Astrocyte (in vitro differentiated cells and primary cell): ENCODE results near the gene LDLRAD4. TPM values are rescaled to one million over a fixed set of nuclear protein-coding genes. Genes with fewer than 3 reads are reported as not detected.
A peak's percentile ranks its signal among the peaks of the same experiment; 100 is the strongest.

Source experiments
- DNase-seq: peaks from one replicate; pipeline ENCODE4 v3.0.0-alpha.2; 2010; ENCODE audit warnings: low read depth
- FAIRE-seq: peaks from 2 replicates; lab custom pipeline; 2011; peaks lifted over from hg19 to GRCh38; lab: Jason Lieb, UNC
- H2AFZ ChIP-seq: 2 replicates; pipeline ENCODE4 v1.6.0; 2012; ENCODE audit warnings: low read depth, low read length, inconsistent platforms
- H3K27ac ChIP-seq: 2 replicates; pipeline ENCODE4 v1.5.1; 2011; ENCODE audit warnings: low read depth, low read length, inconsistent platforms
- H3K27me3 ChIP-seq: 2 replicates; pipeline ENCODE4 v1.6.0; 2011; ENCODE audit warnings: low read length, inconsistent platforms; ENCODE audit not compliant: insufficient read depth
- H3K36me3 ChIP-seq: 2 replicates; pipeline ENCODE4 v1.5.1; 2011; ENCODE audit warnings: low read length, inconsistent platforms; ENCODE audit not compliant: insufficient read depth
- H3K4me1 ChIP-seq: 2 replicates; pipeline ENCODE4 v1.5.1; 2011; ENCODE audit warnings: low read length, inconsistent platforms; ENCODE audit not compliant: insufficient read depth
- H3K4me2 ChIP-seq: 2 replicates; pipeline ENCODE4 v1.6.0; 2012; ENCODE audit warnings: low read length, inconsistent platforms
- H3K4me3 ChIP-seq: 2 replicates; pipeline ENCODE4 v1.5.1; 2011; ENCODE audit warnings: low read depth, mild to moderate bottlenecking, low read length, inconsistent platforms; ENCODE audit not compliant: insufficient read depth
- H3K79me2 ChIP-seq: 2 replicates; pipeline ENCODE4 v1.6.0; 2012; ENCODE audit warnings: mild to moderate bottlenecking, low read length, inconsistent platforms; ENCODE audit not compliant: insufficient read depth
- H3K9ac ChIP-seq: 2 replicates; pipeline ENCODE4 v1.6.0; 2012; ENCODE audit warnings: mild to moderate bottlenecking, low read length, inconsistent platforms
- H3K9me3 ChIP-seq: 2 replicates; pipeline ENCODE4 v1.5.1; 2012; ENCODE audit warnings: low read depth, mild to moderate bottlenecking, low read length, inconsistent platforms; ENCODE audit not compliant: insufficient read depth
- H4K20me1 ChIP-seq: 2 replicates; pipeline ENCODE4 v1.6.0; 2012; ENCODE audit warnings: low read length, inconsistent platforms; ENCODE audit not compliant: insufficient read depth
- H3K27ac Mint-ChIP-seq: one replicate; pipeline ENCODE4 v1.8.0; 2021; ENCODE audit warnings: mild to moderate bottlenecking, mixed read lengths; ENCODE audit not compliant: unreplicated experiment
- H3K27me3 Mint-ChIP-seq: one replicate; pipeline ENCODE4 v1.8.0; 2021; ENCODE audit warnings: low read depth, mixed read lengths; ENCODE audit not compliant: unreplicated experiment
- H3K36me3 Mint-ChIP-seq: one replicate; pipeline ENCODE4 v1.8.0; 2021; ENCODE audit warnings: low read depth, mixed read lengths; ENCODE audit not compliant: unreplicated experiment
- H3K4me1 Mint-ChIP-seq: one replicate; pipeline ENCODE4 v1.8.0; 2021; ENCODE audit warnings: low read depth, mixed read lengths; ENCODE audit not compliant: unreplicated experiment
- H3K4me3 Mint-ChIP-seq: one replicate; pipeline ENCODE4 v1.8.0; 2021; ENCODE audit warnings: mild to moderate bottlenecking, moderate library complexity, mixed read lengths; ENCODE audit not compliant: unreplicated experiment
- H3K9me3 Mint-ChIP-seq: one replicate; pipeline ENCODE4 v1.8.0; 2021; ENCODE audit warnings: mild to moderate bottlenecking, mixed read lengths; ENCODE audit not compliant: unreplicated experiment
- CTCF ChIP-seq: IDR thresholded peaks from 2 replicates; pipeline ENCODE4 v1.5.1; 2011; ENCODE audit warnings: low read depth, mild to moderate bottlenecking, inconsistent platforms, low read length, moderate library complexity; ENCODE audit not compliant: insufficient read depth
- EZH2 ChIP-seq: IDR thresholded peaks from 2 replicates; pipeline ENCODE4 v1.6.1; 2012; ENCODE audit warnings: mild to moderate bottlenecking, low read length, inconsistent platforms; ENCODE audit not compliant: insufficient read depth
- total RNA-seq: library from RNA; stranded (reverse); gene quantifications from 2 replicates; pipeline ENCODE4 v1.2.1, GENCODE V29; 2021

LDLRAD4 gene
- total RNA-seq, 1 donor from 2014 or later, result 26.0 TPM

GRCh38 chr18:13543811-13544732 is 325.5 kb downstream of the LDLRAD4 start:
- H3K79me2 ChIP-seq, result no peaks in the 10 kb centered on the region
- H3K9ac ChIP-seq, result no peak overlapping the region
- DNase-seq (no peak), FAIRE-seq (no peak)
- peaks cover 2% of the 10 kb centered on the region for H3K27me3 ChIP-seq
- Mint-ChIP-seq H3K36me3 (peaks cover 17% of the 10 kb centered on the region), H3K27me3 (peaks cover 7% of the 10 kb centered on the region), H3K4me1 (peaks cover 4% of the 10 kb centered on the region), H3K27ac (no peak overlapping the region), H3K9me3 (no peaks in the 10 kb centered on the region), H3K4me3 (no peak overlapping the region)
- H3K4me2 ChIP-seq, result no peak overlapping the region
- H3K4me1 ChIP-seq, result no peaks in the 10 kb centered on the region
- no peak overlapping the region for H3K27ac ChIP-seq
- H4K20me1 ChIP-seq, result no peaks in the 10 kb centered on the region
- no peaks in the 10 kb centered on the region for H3K36me3 ChIP-seq
- H3K4me3 ChIP-seq, result no peak overlapping the region
- peaks cover 5% of the 10 kb centered on the region for H3K9me3 ChIP-seq
- TF ChIP-seq CTCF (no peak), EZH2 (no peak)
- H2AFZ ChIP-seq, result no peak overlapping the region

- Histone ChIP-seq H3K4me2 (no peak overlapping the region), H4K20me1 (no peaks in the 10 kb centered on the region), H3K79me2 (no peaks in the 10 kb centered on the region), H3K4me3 (no peak overlapping the region), H3K36me3 (no peaks in the 10 kb centered on the region), H3K4me1 (no peaks in the 10 kb centered on the region), H3K27ac (no peak overlapping the region), H3K9ac (no peak overlapping the region), H2AFZ (no peak overlapping the region), H3K9me3 (peaks cover 5% of the 10 kb centered on the region), H3K27me3 (peaks cover 2% of the 10 kb centered on the region)
- Mint-ChIP-seq H3K27me3 (peaks cover 7% of the 10 kb centered on the region), H3K4me3 (no peak overlapping the region), H3K27ac (no peak overlapping the region), H3K36me3 (peaks cover 17% of the 10 kb centered on the region), H3K9me3 (no peaks in the 10 kb centered on the region), H3K4me1 (peaks cover 5% of the 10 kb centered on the region)
- DNase-seq (no peak), FAIRE-seq (no peak)
- TF ChIP-seq CTCF, result no peak
- TF ChIP-seq EZH2, result no peak
These were observed 326.4 kb downstream of the LDLRAD4 start for GRCh38 chr18:13544953-13545352.

GRCh38 chr18:13545514-13545913 is 327.0 kb downstream of the LDLRAD4 start:
- no peak overlapping the region for H3K4me3 ChIP-seq
- no peak overlapping the region for H3K9ac ChIP-seq
- TF ChIP-seq CTCF (no peak), EZH2 (no peak)
- no peak for FAIRE-seq
- peaks cover 5% of the 10 kb centered on the region for H3K9me3 ChIP-seq
- no peaks in the 10 kb centered on the region for H4K20me1 ChIP-seq
- no peak overlapping the region for H3K4me2 ChIP-seq
- no peak overlapping the region for H3K27ac ChIP-seq
- Mint-ChIP-seq H3K27ac (peak overlapping the region; percentile 26), H3K4me1 (peaks cover 5% of the 10 kb centered on the region), H3K9me3 (no peaks in the 10 kb centered on the region), H3K27me3 (peaks cover 8% of the 10 kb centered on the region), H3K36me3 (peaks cover 20% of the 10 kb centered on the region), H3K4me3 (no peak overlapping the region)
- H2AFZ ChIP-seq, result no peak overlapping the region
- H3K4me1 ChIP-seq, result no peaks in the 10 kb centered on the region
- no peaks in the 10 kb centered on the region for H3K36me3 ChIP-seq
- peaks cover 2% of the 10 kb centered on the region for H3K27me3 ChIP-seq
- no peak for DNase-seq
- H3K79me2 ChIP-seq, result no peaks in the 10 kb centered on the region
